HCT116 (cell line): ENCODE measurements around the gene DHH.

Experiments
- CEBPB ChIP-seq: IDR thresholded peaks from 2 replicates; pipeline ENCODE4 v1.6.1; 2012; ENCODE audit warnings: low read depth
- ELF1 ChIP-seq: IDR thresholded peaks from 2 replicates; pipeline ENCODE4 v1.6.1; 2012; ENCODE audit warnings: low read depth, borderline replicate concordance
- EZH2 ChIP-seq: fragments of 200-600 bp; sonication (generic); IDR thresholded peaks from 2 replicates; pipeline ENCODE4 v1.6.1; 2017; ENCODE audit warnings: antibody characterized with exemption, mixed run types
- EZH2phosphoT487 ChIP-seq: fragments of 200-600 bp; IDR thresholded peaks from 2 replicates; pipeline ENCODE4 v1.6.1; 2018; ENCODE audit warnings: antibody characterized with exemption, borderline replicate concordance
- JUND ChIP-seq: IDR thresholded peaks from 2 replicates; pipeline ENCODE4 v1.6.1; 2012
- POLR2A ChIP-seq: IDR thresholded peaks from 2 replicates; pipeline ENCODE4 v1.7.0; 2011; ENCODE audit warnings: borderline replicate concordance; ENCODE audit not compliant: insufficient read depth, insufficient read length; ENCODE audit errors: extremely low read depth
- POLR2AphosphoS5 ChIP-seq: IDR thresholded peaks from 2 replicates; pipeline ENCODE4 v1.6.1; 2011; ENCODE audit warnings: mild to moderate bottlenecking, low read depth, low read length, moderate library complexity
- RAD21 ChIP-seq: IDR thresholded peaks from 2 replicates; pipeline ENCODE4 v1.6.1; 2012; ENCODE audit warnings: low read depth, mild to moderate bottlenecking
- SIN3A ChIP-seq: IDR thresholded peaks from 2 replicates; pipeline ENCODE4 v1.6.1; 2012; ENCODE audit warnings: low read depth
- SP1 ChIP-seq: IDR thresholded peaks from 2 replicates; pipeline ENCODE4 v1.6.1; 2012; ENCODE audit warnings: low read depth
- TCF7L2 ChIP-seq: IDR thresholded peaks from 2 replicates; pipeline ENCODE4 v1.7.0; 2011; ENCODE audit warnings: borderline replicate concordance, inconsistent platforms; ENCODE audit not compliant: insufficient read depth, insufficient read length; ENCODE audit errors: extremely low read depth
- ZFX ChIP-seq: fragments of 450-650 bp; IDR thresholded peaks from 2 replicates; pipeline ENCODE4 v1.6.1; 2017
- TF ChIP-seq, protein P1 (sequence below), 3 experiments: fragments of 200-600 bp in 1 of 3; sonication (generic) in 1 of 3; IDR thresholded peaks in 2 of 3; conservative IDR thresholded peaks in 1 of 3; 2 replicates each; pipeline ENCODE4 v1.5.1; 2012 to 2017; ENCODE audit warnings: low read depth in 2 of 3, low read length in 2 of 3, antibody characterized with exemption in 1 of 3, borderline replicate concordance in 1 of 3, control low read depth in 1 of 3, mild to moderate bottlenecking in 1 of 3, mixed read lengths in 1 of 3, mixed run types in 1 of 3, moderate library complexity in 1 of 3; ENCODE audit not compliant: insufficient read depth in 1 of 3
- TF ChIP-seq, protein P2 (sequence below): IDR thresholded peaks from 2 replicates; pipeline ENCODE4 v1.6.1; 2012

DNA sequence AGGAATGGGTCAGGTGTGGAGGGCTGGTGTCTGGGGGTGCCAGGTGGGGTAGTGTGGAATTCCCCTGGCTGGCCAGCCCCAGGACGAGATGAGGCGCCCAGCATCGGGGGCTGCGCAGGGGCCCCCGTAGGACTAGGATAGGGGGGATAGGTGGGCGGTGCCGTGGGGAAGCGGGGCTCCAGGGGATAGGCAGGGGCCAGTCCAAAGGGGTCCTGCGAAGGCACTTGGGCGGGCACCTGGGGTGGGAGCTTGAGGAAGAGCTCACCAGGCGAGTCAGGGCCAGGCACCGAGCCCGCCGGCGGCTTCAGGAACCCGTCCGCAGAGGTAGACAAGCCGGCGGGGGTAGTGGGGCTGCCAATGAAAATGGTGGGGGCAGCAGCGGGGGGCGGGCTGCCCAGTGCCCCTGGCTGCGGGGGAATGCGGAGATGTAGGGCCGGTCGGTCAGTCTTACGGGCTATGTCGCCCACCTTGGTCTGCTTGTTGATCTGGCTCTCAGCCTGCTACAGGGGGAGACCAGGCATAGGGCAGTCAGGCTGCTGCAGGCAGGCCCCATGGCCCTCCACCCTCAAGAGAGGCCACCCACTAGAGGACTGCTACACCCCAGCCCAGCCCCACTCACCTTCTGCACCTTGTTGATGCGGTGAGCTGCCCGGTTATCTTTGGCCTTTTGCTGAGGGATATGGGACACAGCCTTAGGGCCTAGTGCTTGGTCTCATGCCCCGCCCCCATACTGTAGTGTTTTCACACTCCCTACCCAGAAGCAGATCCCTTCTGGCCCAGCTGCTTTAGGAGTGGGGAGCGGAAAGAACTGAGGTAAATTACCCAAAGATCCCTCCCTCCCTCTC, 53.3 kb downstream of the DHH start:
- TF ChIP-seq EZH2 (no peak), SIN3A (no peak), RAD21 (no peak), POLR2AphosphoS5 (no peak), TCF7L2 (no peak), POLR2A (no peak), SP1 (no peak), ZFX (no peak), CEBPB (no peak), ELF1 (no peak), EZH2phosphoT487 (no peak), JUND (no peak)
- TF ChIP-seq, protein P1, sequence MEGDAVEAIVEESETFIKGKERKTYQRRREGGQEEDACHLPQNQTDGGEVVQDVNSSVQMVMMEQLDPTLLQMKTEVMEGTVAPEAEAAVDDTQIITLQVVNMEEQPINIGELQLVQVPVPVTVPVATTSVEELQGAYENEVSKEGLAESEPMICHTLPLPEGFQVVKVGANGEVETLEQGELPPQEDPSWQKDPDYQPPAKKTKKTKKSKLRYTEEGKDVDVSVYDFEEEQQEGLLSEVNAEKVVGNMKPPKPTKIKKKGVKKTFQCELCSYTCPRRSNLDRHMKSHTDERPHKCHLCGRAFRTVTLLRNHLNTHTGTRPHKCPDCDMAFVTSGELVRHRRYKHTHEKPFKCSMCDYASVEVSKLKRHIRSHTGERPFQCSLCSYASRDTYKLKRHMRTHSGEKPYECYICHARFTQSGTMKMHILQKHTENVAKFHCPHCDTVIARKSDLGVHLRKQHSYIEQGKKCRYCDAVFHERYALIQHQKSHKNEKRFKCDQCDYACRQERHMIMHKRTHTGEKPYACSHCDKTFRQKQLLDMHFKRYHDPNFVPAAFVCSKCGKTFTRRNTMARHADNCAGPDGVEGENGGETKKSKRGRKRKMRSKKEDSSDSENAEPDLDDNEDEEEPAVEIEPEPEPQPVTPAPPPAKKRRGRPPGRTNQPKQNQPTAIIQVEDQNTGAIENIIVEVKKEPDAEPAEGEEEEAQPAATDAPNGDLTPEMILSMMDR (IDR thresholded peaks at IDR 0.05 in 2 of 3, conservative IDR thresholded peaks at IDR 0.05 in 1 of 3; ENCODE audit: borderline replicate concordance in 1 of 3, insufficient read depth in 1 of 3, low read depth in 2 of 3, low read length in 2 of 3), result no peak
- TF ChIP-seq, protein P2, sequence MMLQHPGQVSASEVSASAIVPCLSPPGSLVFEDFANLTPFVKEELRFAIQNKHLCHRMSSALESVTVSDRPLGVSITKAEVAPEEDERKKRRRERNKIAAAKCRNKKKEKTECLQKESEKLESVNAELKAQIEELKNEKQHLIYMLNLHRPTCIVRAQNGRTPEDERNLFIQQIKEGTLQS, result no peak
